Breast epithelium (tissue), 3 donors: Measurements from ENCODE around the gene BLNK.

Experiments
- CTCF ChIP-seq, 3 donors: fragments of 450-650 bp; IDR thresholded peaks; one replicate each; pipeline ENCODE4 v1.5.1; 2016 to 2017; ENCODE audit warnings: antibody characterized with exemption in 3 of 3, mild to moderate bottlenecking in 3 of 3, moderate library complexity in 3 of 3
- POLR2A ChIP-seq: fragments of 450-650 bp; IDR thresholded peaks from one replicate; pipeline ENCODE4 v1.6.1; 2016; ENCODE audit warnings: antibody characterized with exemption, mild to moderate bottlenecking, moderate library complexity

GRCh38 chr10:96257944-96258343 is 13.4 kb downstream of the BLNK start:
- no peak for TF ChIP-seq CTCF (IDR thresholded peaks at IDR 0.05)
- no peak for TF ChIP-seq POLR2A
